ENCODE data around the gene TMEM53. TPM values are rescaled to one million over a fixed set of nuclear protein-coding genes. Genes with fewer than 3 reads are reported as not detected.

Gene TMEM53
- total RNA-seq, 3 donors from 2014 or later, result 8.3 to 9.4 (median 9.2) TPM

Other genes with a start within 250 kb of the TMEM53 start
- gene ARMH1, start 233 bp upstream of the TMEM53 start, total RNA-seq, result 1 to 10 TPM; 1.8 to 3.8 (median 2.9) TPM
- gene RNU5D-1, start 56.7 kb upstream of the TMEM53 start, total RNA-seq, result not detected
- gene KIF2C, start 65.4 kb upstream of the TMEM53 start, total RNA-seq, result 1 to 10 TPM in 1 of 3 donors, under 1 TPM in 2; 0.73 to 2.6 (median 0.98) TPM
- 1,000 to 10,000 TPM; 2,158 to 3,355 (median 2,591) TPM for gene RPS8, start 101.1 kb upstream of the TMEM53 start, total RNA-seq
- gene BEST4, start 113.7 kb upstream of the TMEM53 start, total RNA-seq, result under 1 TPM in 2 of 3 donors, not detected in 1; 0.15 to 0.66 TPM
- 10 to 100 TPM; 13.6 to 29.0 (median 21.6) TPM for gene PLK3, start 125.9 kb upstream of the TMEM53 start, total RNA-seq
- gene DYNLT4, start 132.9 kb upstream of the TMEM53 start, total RNA-seq, result 1 to 10 TPM in 2 of 3 donors, under 1 TPM in 1; 0.80 to 2.0 (median 1.3) TPM
- gene BTBD19, start 134.0 kb upstream of the TMEM53 start, total RNA-seq, result 1 to 10 TPM; 3.8 to 7.0 (median 6.9) TPM
- 1 to 10 TPM in 2 of 3 donors, under 1 TPM in 1; 0.32 to 2.2 (median 1.3) TPM for gene PTCH2, start 168.8 kb upstream of the TMEM53 start, total RNA-seq

All from breast epithelium (tissue), 3 donors.